OCI-LY1 (cell line): Measurements from ENCODE around the gene RNF121.

Experiments
- H2AFZ ChIP-seq: fragments of 200-600 bp; sonication (generic), shearing (Covaris generic); 2 replicates; pipeline ENCODE4 v1.6.0; 2014; ENCODE audit warnings: antibody characterized with exemption, mild to moderate bottlenecking, low read length
- H3F3A ChIP-seq: fragments of 200-600 bp; sonication (generic), shearing (Covaris generic); 2 replicates; pipeline ENCODE4 v1.6.0; 2014; ENCODE audit warnings: mild to moderate bottlenecking, antibody characterized with exemption, low read length, moderate library complexity; ENCODE audit not compliant: insufficient read depth
- H3K27ac ChIP-seq: fragments of 200-600 bp; sonication (generic); 2 replicates; pipeline ENCODE4 v1.5.1; 2014; ENCODE audit warnings: low read length, mixed run types, mild to moderate bottlenecking, low read depth; ENCODE audit not compliant: poor library complexity, severe bottlenecking
- H3K27me3 ChIP-seq: fragments of 200-600 bp; sonication (generic); 2 replicates; pipeline ENCODE4 v1.6.0; 2014; ENCODE audit warnings: antibody characterized with exemption, mild to moderate bottlenecking, low read length, moderate library complexity; ENCODE audit not compliant: insufficient read depth
- H3K36me3 ChIP-seq: fragments of 200-600 bp; sonication (generic); 2 replicates; pipeline ENCODE4 v1.6.1; 2014; ENCODE audit warnings: mild to moderate bottlenecking, antibody characterized with exemption, low read length, moderate library complexity, mixed read lengths; ENCODE audit not compliant: insufficient read depth
- H3K4me1 ChIP-seq: fragments of 200-600 bp; sonication (generic); 2 replicates; pipeline ENCODE4 v1.5.1; 2014; ENCODE audit warnings: mild to moderate bottlenecking, low read length, moderate library complexity; ENCODE audit not compliant: insufficient read depth, severe bottlenecking
- H3K4me2 ChIP-seq: fragments of 200-600 bp; sonication (generic), shearing (Covaris generic); 2 replicates; pipeline ENCODE4 v1.6.1; 2014; ENCODE audit warnings: low read length
- H3K4me3 ChIP-seq: fragments of 200-600 bp; sonication (generic); 2 replicates; pipeline ENCODE4 v1.5.1; 2014; ENCODE audit warnings: low read length, low read depth, mild to moderate bottlenecking, mixed read lengths; ENCODE audit not compliant: poor library complexity, severe bottlenecking
- H3K79me2 ChIP-seq: fragments of 200-600 bp; shearing (Covaris generic); 2 replicates; pipeline ENCODE4 v1.6.1; 2016; ENCODE audit warnings: mixed run types, low read length, mixed read lengths; ENCODE audit not compliant: insufficient read depth
- H3K9ac ChIP-seq: fragments of 200-600 bp; sonication (generic), shearing (Covaris generic); 2 replicates; pipeline ENCODE4 v1.6.1; 2014; ENCODE audit warnings: mild to moderate bottlenecking, low read length, mixed read lengths
- H3K9me2 ChIP-seq: fragments of 200-600 bp; sonication (generic), shearing (Covaris generic); 2 replicates; pipeline ENCODE4 v1.6.1; 2014; ENCODE audit warnings: low read depth, mild to moderate bottlenecking, low read length, mixed read lengths
- H3K9me3 ChIP-seq: fragments of 200-600 bp; shearing (Covaris generic); 2 replicates; pipeline ENCODE4 v1.6.1; 2014; ENCODE audit warnings: low read length, mixed read lengths
- H4K20me1 ChIP-seq: fragments of 200-600 bp; sonication (generic), shearing (Covaris generic); 2 replicates; pipeline ENCODE4 v1.6.0; 2016; ENCODE audit warnings: mild to moderate bottlenecking, low read length; ENCODE audit not compliant: insufficient read depth
- EZH2 ChIP-seq: fragments of 200-600 bp; sonication (generic), shearing (Covaris generic); IDR thresholded peaks from 2 replicates; pipeline ENCODE4 v1.8.0; 2017; ENCODE audit warnings: borderline replicate concordance, mixed run types, mild to moderate bottlenecking, antibody characterized with exemption, low read length, moderate library complexity, mixed read lengths
- TF ChIP-seq, protein P1 (sequence below): fragments of 200-600 bp; sonication (generic), shearing (Covaris generic); IDR thresholded peaks from 2 replicates; pipeline ENCODE4 v1.5.1; 2017; ENCODE audit warnings: mild to moderate bottlenecking, antibody characterized with exemption, low read length, moderate library complexity, mixed read lengths

RNF121 gene

DNA sequence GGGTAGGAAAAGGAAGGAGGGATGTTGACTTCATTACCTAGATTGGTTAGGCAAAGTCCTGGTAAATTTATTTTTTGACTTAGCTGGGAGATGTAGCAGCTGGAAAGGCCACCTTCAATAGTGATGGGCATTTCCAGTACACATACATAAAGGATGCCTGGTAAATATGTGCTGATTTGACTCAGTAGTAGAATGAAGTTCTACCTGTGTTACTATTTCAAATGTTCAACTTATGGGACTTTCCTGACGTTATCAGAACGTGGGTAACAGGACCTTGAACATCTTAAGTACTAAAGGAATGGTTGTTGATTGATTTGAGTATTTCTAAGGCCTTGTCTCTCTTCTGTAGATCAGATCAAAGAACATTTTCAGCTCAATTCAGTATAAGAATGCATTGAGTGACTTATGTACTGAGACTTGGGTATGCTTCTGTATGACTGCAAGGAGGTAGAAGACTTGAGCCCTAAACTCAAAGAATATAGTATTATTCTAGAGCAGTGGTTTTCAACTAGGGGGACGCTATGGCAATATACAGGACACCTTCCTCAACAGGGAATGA, 27.1 kb downstream of the RNF121 start:
- peaks cover 12% of the 10 kb centered on the region for H3K79me2 ChIP-seq
- H4K20me1 ChIP-seq = no peaks in the 10 kb centered on the region

DNA sequence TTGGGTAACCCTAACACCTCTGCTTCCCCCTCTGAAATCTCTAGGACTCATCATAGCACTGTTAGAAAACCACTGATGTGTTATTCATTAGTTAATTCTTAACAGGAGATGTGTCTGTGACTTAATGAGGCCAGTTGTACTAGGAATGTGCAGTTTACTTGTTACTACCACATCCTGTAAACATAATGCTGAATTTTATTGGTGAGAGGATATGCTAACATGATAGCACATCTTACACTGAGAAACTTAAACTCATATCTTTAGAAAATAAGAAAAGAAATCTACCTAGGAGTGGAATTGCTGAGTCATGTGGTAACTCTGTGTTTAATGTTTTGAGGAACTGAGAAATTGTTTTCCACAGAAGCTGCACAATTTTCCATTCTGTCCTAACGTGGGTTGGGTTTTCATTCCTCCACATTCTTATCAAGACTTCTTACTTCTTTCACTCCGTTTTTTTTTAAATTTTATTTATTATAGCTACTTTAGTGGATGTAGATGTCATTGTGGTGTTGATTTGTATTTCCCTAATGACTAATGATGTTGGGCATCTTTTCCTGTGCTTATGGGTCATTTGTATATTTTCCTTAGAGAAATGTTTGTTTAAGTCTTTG, 33.7 kb downstream of the RNF121 start:
- no peaks in the 10 kb centered on the region for H3K9me3 ChIP-seq
- no peak overlapping the region for H2AFZ ChIP-seq
- peaks cover 51% of the 10 kb centered on the region for H3K36me3 ChIP-seq
- H3K4me1 ChIP-seq = peaks cover 13% of the 10 kb centered on the region
- H3K4me2 ChIP-seq = 0 out of 2 replicates have a peak overlapping the region, but pooled peaks have one; percentile 6
- H3F3A ChIP-seq = no peaks in the 10 kb centered on the region; the same call in 1 of the 2 replicates
- no peaks in the 10 kb centered on the region for H4K20me1 ChIP-seq
- peak overlapping the region; percentile 76 for H3K27ac ChIP-seq
- no peak overlapping the region for H3K4me3 ChIP-seq
- H3K27me3 ChIP-seq = no peaks in the 10 kb centered on the region
- TF ChIP-seq, protein P1, sequence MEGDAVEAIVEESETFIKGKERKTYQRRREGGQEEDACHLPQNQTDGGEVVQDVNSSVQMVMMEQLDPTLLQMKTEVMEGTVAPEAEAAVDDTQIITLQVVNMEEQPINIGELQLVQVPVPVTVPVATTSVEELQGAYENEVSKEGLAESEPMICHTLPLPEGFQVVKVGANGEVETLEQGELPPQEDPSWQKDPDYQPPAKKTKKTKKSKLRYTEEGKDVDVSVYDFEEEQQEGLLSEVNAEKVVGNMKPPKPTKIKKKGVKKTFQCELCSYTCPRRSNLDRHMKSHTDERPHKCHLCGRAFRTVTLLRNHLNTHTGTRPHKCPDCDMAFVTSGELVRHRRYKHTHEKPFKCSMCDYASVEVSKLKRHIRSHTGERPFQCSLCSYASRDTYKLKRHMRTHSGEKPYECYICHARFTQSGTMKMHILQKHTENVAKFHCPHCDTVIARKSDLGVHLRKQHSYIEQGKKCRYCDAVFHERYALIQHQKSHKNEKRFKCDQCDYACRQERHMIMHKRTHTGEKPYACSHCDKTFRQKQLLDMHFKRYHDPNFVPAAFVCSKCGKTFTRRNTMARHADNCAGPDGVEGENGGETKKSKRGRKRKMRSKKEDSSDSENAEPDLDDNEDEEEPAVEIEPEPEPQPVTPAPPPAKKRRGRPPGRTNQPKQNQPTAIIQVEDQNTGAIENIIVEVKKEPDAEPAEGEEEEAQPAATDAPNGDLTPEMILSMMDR = no peak
- TF ChIP-seq EZH2 = no peak
- H3K9me2 ChIP-seq = no peaks in the 10 kb centered on the region
- no peaks in the 10 kb centered on the region for H3K79me2 ChIP-seq
- no peak overlapping the region for H3K9ac ChIP-seq

More for the DNA sequence above, 27.1 kb downstream of the RNF121 start:
- Histone ChIP-seq H3K27ac (no peak overlapping the region), H2AFZ (no peak overlapping the region), H3K27me3 (no peaks in the 10 kb centered on the region), H3K4me1 (peaks cover 11% of the 10 kb centered on the region), H3K9me3 (no peaks in the 10 kb centered on the region), H3F3A (no peaks in the 10 kb centered on the region), H3K4me2 (no peak overlapping the region), H3K9ac (no peak overlapping the region), H3K9me2 (no peaks in the 10 kb centered on the region), H3K36me3 (peaks cover 22% of the 10 kb centered on the region), H3K4me3 (no peak overlapping the region)
- no peak for TF ChIP-seq EZH2
- TF ChIP-seq, protein P1 = no peak

DNA sequence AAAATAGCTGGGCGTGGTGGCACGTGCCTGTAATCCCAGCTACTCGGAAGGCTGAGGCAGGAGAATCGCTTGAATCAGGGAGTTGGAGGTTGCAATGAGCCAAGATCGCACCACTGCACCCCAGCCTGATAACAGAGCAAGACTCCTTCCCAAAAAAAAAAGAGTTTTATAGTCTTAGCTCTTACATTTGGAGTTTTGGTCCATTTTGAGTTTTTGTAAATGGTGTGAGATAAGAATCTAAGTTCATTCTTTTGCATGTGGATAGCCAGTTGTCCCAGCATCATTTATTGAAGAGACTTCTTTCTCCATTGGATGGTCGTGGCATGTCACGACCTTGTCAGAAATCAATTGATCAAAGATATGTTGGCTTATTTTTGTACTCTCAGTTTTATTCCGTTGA, 34.6 kb downstream of the RNF121 start:
- no peak overlapping the region for H3K9ac ChIP-seq
- H3K4me1 ChIP-seq = peaks cover 13% of the 10 kb centered on the region
- H2AFZ ChIP-seq = no peak overlapping the region
- TF ChIP-seq, protein P1 = no peak
- no peak for TF ChIP-seq EZH2
- H3K4me3 ChIP-seq = no peak overlapping the region
- H3K9me2 ChIP-seq = no peaks in the 10 kb centered on the region
- H3K4me2 ChIP-seq = no peak overlapping the region
- no peaks in the 10 kb centered on the region for H3K79me2 ChIP-seq
- H3K9me3 ChIP-seq = no peaks in the 10 kb centered on the region
- H4K20me1 ChIP-seq = no peaks in the 10 kb centered on the region
- no peaks in the 10 kb centered on the region for H3K27me3 ChIP-seq
- H3F3A ChIP-seq = no peaks in the 10 kb centered on the region; the same call in 1 of the 2 replicates
- peaks cover 54% of the 10 kb centered on the region for H3K36me3 ChIP-seq
- H3K27ac ChIP-seq = no peak overlapping the region
